Natural killer cell (primary cell): ENCODE results near the gene TGM2. TPM values are rescaled to one million over a fixed set of nuclear protein-coding genes. Genes with fewer than 3 reads are reported as not detected.

Experiments used
- ATAC-seq, 3 donors: fragments of 150-1000 bp in 2 of 3; fragments of 200-7000 bp in 1 of 3; cut with Tn5 transposase; 1 replicate in 1 of 3; 2 replicates in 2 of 3; pipeline ENCODE4 v1.10.0; 2021; ENCODE audit warnings: mild to moderate bottlenecking in 2 of 3, moderate library complexity in 2 of 3
- DNase-seq, 2 donors: peaks; one replicate each; pipeline versions ENCODE4 v3.0.0 to v3.0.0-alpha.2; 2013 to 2021; ENCODE audit warnings: mixed read lengths in 1 of 2
- H3K27ac ChIP-seq: one replicate; pipeline ENCODE4 v1.5.1; 2013; ENCODE audit warnings: mild to moderate bottlenecking, low read length
- H3K27me3 ChIP-seq: one replicate; pipeline ENCODE4 v1.6.1; 2013; ENCODE audit warnings: low read length; ENCODE audit not compliant: control insufficient read depth, insufficient read depth
- H3K36me3 ChIP-seq: one replicate; pipeline ENCODE4 v1.6.1; 2013; ENCODE audit warnings: low read length; ENCODE audit not compliant: control insufficient read depth, insufficient read depth
- H3K4me1 ChIP-seq: one replicate; pipeline ENCODE4 v1.6.1; 2013; ENCODE audit warnings: low read length; ENCODE audit not compliant: control insufficient read depth, insufficient read depth
- H3K4me3 ChIP-seq: one replicate; pipeline ENCODE4 v1.5.1; 2013; ENCODE audit warnings: low read length
- H3K9me3 ChIP-seq: one replicate; pipeline ENCODE4 v1.6.1; 2013; ENCODE audit warnings: low read length; ENCODE audit not compliant: control insufficient read depth, insufficient read depth
- H3K27ac Mint-ChIP-seq, 2 donors: one replicate each; pipeline ENCODE4 v1.8.0; 2022; ENCODE audit warnings: mild to moderate bottlenecking in 2 of 2, mixed read lengths in 2 of 2, moderate library complexity in 1 of 2
- H3K27me3 Mint-ChIP-seq, 2 donors: one replicate each; pipeline ENCODE4 v1.8.0; 2022; ENCODE audit warnings: low read depth in 2 of 2, mixed read lengths in 2 of 2
- H3K36me3 Mint-ChIP-seq: one replicate; pipeline ENCODE4 v1.8.0; 2022; ENCODE audit warnings: mixed read lengths
- H3K4me1 Mint-ChIP-seq, 2 donors: one replicate each; pipeline ENCODE4 v1.8.0; 2022; ENCODE audit warnings: mixed read lengths in 2 of 2
- H3K4me3 Mint-ChIP-seq: one replicate; pipeline ENCODE4 v1.8.0; 2022; ENCODE audit warnings: mild to moderate bottlenecking, moderate library complexity, mixed read lengths
- H3K9me3 Mint-ChIP-seq, 2 donors: one replicate each; pipeline ENCODE4 v1.8.0; 2022; ENCODE audit warnings: mixed read lengths in 2 of 2
- CTCF ChIP-seq: fragments of 200-600 bp; IDR thresholded peaks from one replicate; pipeline ENCODE4 v1.8.0; 2022; ENCODE audit warnings: antibody characterized with exemption
- WGBS: methylation state at CpG from one replicate; pipeline ENCODE4 v1.1.7; 2013; ENCODE audit warnings: missing lambda C conversion rate; ENCODE audit not compliant: insufficient coverage; 5-methylcytosine and 5-hydroxymethylcytosine counted together
- intact Hi-C: fragments of 100-400 bp; cut with micrococcal nuclease; formaldehyde crosslinking; loops from one replicate; pipeline ENCODE4 v1.14.2; 2022
- total RNA-seq, 4 donors: library from RNA; stranded (reverse); fragments of 120-200 nt in 1 of 4; gene quantifications; one replicate each; pipeline versions ENCODE4 v1.2.3 to v1.2.4, GENCODE V29; 2013 to 2022

Gene TGM2
- total RNA-seq, 3 donors from 2014 or later (not counting 1 experiment from before 2014, with no cell fraction given) = 0.33 TPM; not detected in 1

- no peaks in the 10 kb centered on the region for H3K36me3 ChIP-seq
- H3K4me3 ChIP-seq = no peak overlapping the region
- no peak for TF ChIP-seq CTCF
- no peaks in the 10 kb centered on the region for H3K9me3 Mint-ChIP-seq
- ATAC-seq = no peak
- H3K4me1 ChIP-seq = peaks cover 2% of the 10 kb centered on the region
- no peak for DNase-seq
- H3K36me3 Mint-ChIP-seq = no peaks in the 10 kb centered on the region
- H3K27ac Mint-ChIP-seq = no peak overlapping the region
- H3K4me1 Mint-ChIP-seq = no peaks in the 10 kb centered on the region
- no peak overlapping the region for H3K27ac ChIP-seq
- intact Hi-C loops = no loop called here
- peaks cover 8 to 19% of the 10 kb centered on the region in 2 donors for H3K27me3 Mint-ChIP-seq
- H3K9me3 ChIP-seq = no peaks in the 10 kb centered on the region
- no peaks in the 10 kb centered on the region for H3K27me3 ChIP-seq
- 86% methylated on average over 1 of the region's 1 CpG for WGBS
- H3K4me3 Mint-ChIP-seq = no peak overlapping the region
These were observed 43.0 kb upstream of the TGM2 start for GRCh38 chr20:38208088-38208487.

GRCh38 chr20:38207621-38208020, 42.6 kb upstream of the TGM2 start:
- no peaks in the 10 kb centered on the region for H3K27me3 ChIP-seq
- H3K4me1 ChIP-seq = peaks cover 2% of the 10 kb centered on the region
- H3K27ac ChIP-seq = no peak overlapping the region
- Mint-ChIP-seq H3K36me3 (no peaks in the 10 kb centered on the region), H3K4me1 (no peaks in the 10 kb centered on the region), H3K9me3 (no peaks in the 10 kb centered on the region), H3K4me3 (no peak overlapping the region), H3K27ac (no peak overlapping the region), H3K27me3 (peaks cover 8 to 19% of the 10 kb centered on the region in 2 donors)
- TF ChIP-seq CTCF = no peak
- no peaks in the 10 kb centered on the region for H3K9me3 ChIP-seq
- no peaks in the 10 kb centered on the region for H3K36me3 ChIP-seq
- no peak overlapping the region for H3K4me3 ChIP-seq
- ATAC-seq (no peak), DNase-seq (no peak)
- intact Hi-C loops = no loop called here
- no CpG with 5 or more reads among the region's 2 CpGs for WGBS

GRCh38 chr20:38205001-38205400, 39.9 kb upstream of the TGM2 start:
- Mint-ChIP-seq H3K27me3 (peaks cover 4 to 19% of the 10 kb centered on the region in 2 donors), H3K4me1 (no peaks in the 10 kb centered on the region), H3K27ac (no peak overlapping the region), H3K4me3 (no peak overlapping the region), H3K9me3 (no peaks in the 10 kb centered on the region), H3K36me3 (no peaks in the 10 kb centered on the region)
- ATAC-seq = no peak
- no peaks in the 10 kb centered on the region for H3K4me1 ChIP-seq
- TF ChIP-seq CTCF = no peak
- H3K27ac ChIP-seq = no peak overlapping the region
- intact Hi-C loops = no loop called here
- H3K9me3 ChIP-seq = no peaks in the 10 kb centered on the region
- DNase-seq = no peak
- H3K36me3 ChIP-seq = no peaks in the 10 kb centered on the region
- H3K4me3 ChIP-seq = no peak overlapping the region
- WGBS = 36% methylated on average over 2 of the region's 3 CpGs
- H3K27me3 ChIP-seq = no peaks in the 10 kb centered on the region

- no peak overlapping the region for H3K27ac Mint-ChIP-seq
- no peak for ATAC-seq
These were observed 38.9 kb upstream of the TGM2 start for GRCh38 chr20:38203981-38204357.

More at GRCh38 chr20:38203981-38204357, 38.9 kb upstream of the TGM2 start:
- DNase-seq = no peak
- Histone ChIP-seq H3K27ac (no peak overlapping the region), H3K27me3 (no peaks in the 10 kb centered on the region), H3K36me3 (no peaks in the 10 kb centered on the region), H3K9me3 (no peaks in the 10 kb centered on the region), H3K4me3 (no peak overlapping the region), H3K4me1 (no peaks in the 10 kb centered on the region)
- intact Hi-C loops = no loop called here
- H3K4me1 Mint-ChIP-seq = no peaks in the 10 kb centered on the region
- no peak for TF ChIP-seq CTCF
- peaks cover 4 to 19% of the 10 kb centered on the region in 2 donors for H3K27me3 Mint-ChIP-seq
- no peak overlapping the region for H3K4me3 Mint-ChIP-seq
- H3K36me3 Mint-ChIP-seq = no peaks in the 10 kb centered on the region
- WGBS = 93% methylated on average over 2 of the region's 2 CpGs
- H3K9me3 Mint-ChIP-seq = no peaks in the 10 kb centered on the region
